CD14-positive monocyte (primary cell): ENCODE data around the gene SLC50A1. TPM values are rescaled to one million over a fixed set of nuclear protein-coding genes. Genes with fewer than 3 reads are reported as not detected.

Experiments used
- DNase-seq, 3 donors: peaks; one replicate each; pipeline ENCODE4 v3.0.0-alpha.2; 2011 to 2022
- H2AFZ ChIP-seq: 2 replicates; pipeline ENCODE4 v1.6.0; 2012; ENCODE audit warnings: mild to moderate bottlenecking, low read depth, low read length, inconsistent platforms; ENCODE audit not compliant: insufficient read depth, poor library complexity, severe bottlenecking
- H3K27ac ChIP-seq, 2 donors: 1 replicate in 1 of 2; 2 replicates in 1 of 2; pipeline ENCODE4 v1.5.1; 2012 to 2013; ENCODE audit warnings: low read length in 2 of 2, control low read depth in 1 of 2, inconsistent platforms in 1 of 2, low read depth in 1 of 2, mild to moderate bottlenecking in 1 of 2
- H3K27me3 ChIP-seq, 2 donors: one replicate each; pipeline versions ENCODE4 v1.6.0 to v1.6.1; 2011 to 2013; ENCODE audit warnings: low read length in 2 of 2; ENCODE audit not compliant: control insufficient read depth in 2 of 2, insufficient read depth in 2 of 2
- H3K36me3 ChIP-seq, 2 donors: replicated peaks in 1 of 2; 1 replicate in 1 of 2; 2 replicates in 1 of 2; pipeline versions ENCODE4 v1.5.1 to v1.6.1; 2012 to 2013; ENCODE audit warnings: low read length in 2 of 2, control low read depth in 1 of 2, inconsistent platforms in 1 of 2, mild to moderate bottlenecking in 1 of 2; ENCODE audit not compliant: insufficient read depth in 2 of 2, control insufficient read depth in 1 of 2
- H3K4me1 ChIP-seq, 2 donors: 1 replicate in 1 of 2; 2 replicates in 1 of 2; pipeline versions ENCODE4 v1.5.1 to v1.6.1; 2012 to 2013; ENCODE audit warnings: low read length in 2 of 2, control low read depth in 1 of 2, inconsistent platforms in 1 of 2, mild to moderate bottlenecking in 1 of 2, moderate library complexity in 1 of 2; ENCODE audit not compliant: insufficient read depth in 2 of 2, control insufficient read depth in 1 of 2
- H3K4me2 ChIP-seq: replicated peaks from 2 replicates; pipeline ENCODE3; 2012; ENCODE audit warnings: low read length, moderate library complexity, mild to moderate bottlenecking; ENCODE audit not compliant: poor library complexity, severe bottlenecking; ENCODE audit errors: extremely low read depth
- H3K4me3 ChIP-seq, 3 experiments: fragments of 200-600 bp in 1 of 3; sonication (generic) in 1 of 3; replicated peaks in 1 of 3; 1 replicate in 2 of 3; 2 replicates in 1 of 3; pipeline ENCODE4 v1.5.1; 2011 to 2013; ENCODE audit warnings: low read length in 3 of 3, mild to moderate bottlenecking in 3 of 3, control low read depth in 2 of 3, low read depth in 2 of 3, inconsistent platforms in 1 of 3, moderate library complexity in 1 of 3
- H3K79me2 ChIP-seq: 2 replicates; pipeline ENCODE4 v1.6.0; 2012; ENCODE audit warnings: mild to moderate bottlenecking, control low read depth, inconsistent platforms, low read length, moderate library complexity; ENCODE audit not compliant: insufficient read depth
- H3K9ac ChIP-seq: 2 replicates; pipeline ENCODE4 v1.6.0; 2017; ENCODE audit warnings: low read length, mild to moderate bottlenecking; ENCODE audit not compliant: insufficient read depth, poor library complexity, severe bottlenecking
- H3K9me3 ChIP-seq, 2 donors: replicated peaks in 1 of 2; 1 replicate in 1 of 2; 2 replicates in 1 of 2; pipeline versions ENCODE4 v1.5.1 to v1.6.1; 2012 to 2013; ENCODE audit warnings: low read length in 2 of 2, control low read depth in 1 of 2; ENCODE audit not compliant: control insufficient read depth in 1 of 2, insufficient read depth in 1 of 2
- H4K20me1 ChIP-seq: 2 replicates; pipeline ENCODE4 v1.6.0; 2012; ENCODE audit warnings: mild to moderate bottlenecking, low read length, control low read depth, moderate library complexity; ENCODE audit not compliant: insufficient read depth
- H3K27ac Mint-ChIP-seq, 7 donors: one replicate each; pipeline ENCODE4 v1.8.0; 2020; ENCODE audit warnings: mild to moderate bottlenecking in 7 of 7, mixed read lengths in 7 of 7, moderate library complexity in 6 of 7, inconsistent platforms in 2 of 7
- H3K27me3 Mint-ChIP-seq, 3 donors: one replicate each; pipeline ENCODE4 v1.8.0; 2021 to 2022; ENCODE audit warnings: low read depth in 3 of 3, mild to moderate bottlenecking in 3 of 3, mixed read lengths in 3 of 3, moderate library complexity in 3 of 3, inconsistent platforms in 1 of 3
- H3K36me3 Mint-ChIP-seq, 2 donors: one replicate each; pipeline ENCODE4 v1.8.0; 2020; ENCODE audit warnings: mixed read lengths in 2 of 2, inconsistent platforms in 1 of 2, mild to moderate bottlenecking in 1 of 2
- H3K4me1 Mint-ChIP-seq: one replicate; pipeline ENCODE4 v1.8.0; 2020; ENCODE audit warnings: mild to moderate bottlenecking, mixed read lengths
- H3K4me3 Mint-ChIP-seq, 2 donors: one replicate each; pipeline ENCODE4 v1.8.0; 2020; ENCODE audit warnings: mild to moderate bottlenecking in 2 of 2, mixed read lengths in 2 of 2, moderate library complexity in 1 of 2
- H3K9me3 Mint-ChIP-seq, 7 donors: one replicate each; pipeline ENCODE4 v1.8.0; 2020 to 2022; ENCODE audit warnings: mixed read lengths in 7 of 7, mild to moderate bottlenecking in 6 of 7, moderate library complexity in 6 of 7, inconsistent platforms in 2 of 7
- CTCF ChIP-seq: fragments of 200-600 bp; IDR thresholded peaks from one replicate; pipeline ENCODE4 v1.8.0; 2022; ENCODE audit warnings: antibody characterized with exemption, mild to moderate bottlenecking
- WGBS: methylation state at CpG from one replicate; pipeline ENCODE4 v1.1.5; 2013; ENCODE audit warnings: missing lambda C conversion rate; ENCODE audit not compliant: insufficient coverage; 5-methylcytosine and 5-hydroxymethylcytosine counted together
- intact Hi-C, 2 donors: fragments of 100-400 bp; cut with micrococcal nuclease; formaldehyde crosslinking; loops; one replicate each; pipeline versions ENCODE4 v1.15.0 to v1.15.1; 2023
- polyA plus RNA-seq, 3 donors: library from polyadenylated mRNA; depleted of rRNA in 1 of 3; unstranded in 2 of 3; stranded (reverse) in 1 of 3; fragments of 300-500 nt in 2 of 3; fragments of >200 nt in 1 of 3; fragmentation: Illumina TruSeq in 2 of 3; gene quantifications; 1 replicate in 2 of 3; 2 replicates in 1 of 3; pipeline ENCODE4 v1.2.3, GENCODE V29; 2012 to 2021

Gene SLC50A1
- polyA plus RNA-seq, 3 donors = 40.0 to 50.8 (median 49.4) TPM

GRCh38 chr1:155186067-155186793, 50.6 kb downstream of the SLC50A1 start:
- H3K4me1 Mint-ChIP-seq = peaks cover 14% of the 10 kb centered on the region

More at GRCh38 chr1:155186067-155186793, 50.6 kb downstream of the SLC50A1 start:
- Histone ChIP-seq H2AFZ (no peak overlapping the region), H3K36me3 (no peaks in the 10 kb centered on the region), H3K9me3 (no peaks in the 10 kb centered on the region), H3K4me1 (peaks cover 16 to 17% of the 10 kb centered on the region in 2 donors), H3K27ac (no peak overlapping the region), H3K4me3 (no peak overlapping the region), H3K4me2 (no peak overlapping the region), H4K20me1 (no peaks in the 10 kb centered on the region), H3K27me3 (no peaks in the 10 kb centered on the region), H3K9ac (no peak overlapping the region), H3K79me2 (no peaks in the 10 kb centered on the region)
- peaks cover 4 to 17% (median 9%) of the 10 kb centered on the region in 3 donors for H3K27me3 Mint-ChIP-seq
- H3K36me3 Mint-ChIP-seq = peaks cover 0 to 3% of the 10 kb centered on the region in 2 donors
- intact Hi-C loops = no loop called here
- DNase-seq = peak in 1 of 3 donors; percentile 2
- no peaks in the 10 kb centered on the region for H3K9me3 Mint-ChIP-seq
- no peak for TF ChIP-seq CTCF
- H3K27ac Mint-ChIP-seq = no peak overlapping the region
- 97% methylated on average over 4 of the region's 8 CpGs for WGBS
- H3K4me3 Mint-ChIP-seq = no peak overlapping the region
